ENCODE measurements around the gene RAVER1.

- TF ChIP-seq CTCF (IDR thresholded peaks at IDR 0.05 in 8 of 11, conservative IDR thresholded peaks at IDR 0.05 in 3 of 11) = no peak
- no peak for TF ChIP-seq POLR2A (IDR thresholded peaks at IDR 0.05)
These were observed 27.0 kb downstream of the RAVER1 start for GRCh38 chr19:10306327-10306726.
